Measurements from ENCODE around the gene FN3KRP.

GRCh38 chr17:82713071-82713723 is 3.3 kb upstream of the FN3KRP start:
- TF ChIP-seq CTCF (IDR thresholded peaks at IDR 0.05; ENCODE audit: poor library complexity): no peak
- no peak for TF ChIP-seq EZH2 (IDR thresholded peaks at IDR 0.05; ENCODE audit: borderline replicate concordance)

All from hepatocyte (in vitro differentiated cells).